ENCODE results near the gene ATG2A.

The ATG2A gene

GRCh38 chr11:64916775-64917662, at the start of gene ATG2A:
TSS of gene ATG2A (minus strand) at chr11:64917209. CDS start at chr11:64917135, 74 bp downstream.
- DNase-seq, result peak; percentile 99

- DNase-seq, result no peak
These were observed 46.1 kb upstream of the ATG2A start for GRCh38 chr11:64963072-64963631.

- DNase-seq, result no peak
These were observed 43.7 kb upstream of the ATG2A start for GRCh38 chr11:64960719-64961118.

GRCh38 chr11:64959498-64959897, 42.5 kb upstream of the ATG2A start:
- no peak for DNase-seq

GRCh38 chr11:64954201-64954600, 37.2 kb upstream of the ATG2A start:
- DNase-seq, result no peak

- DNase-seq, result no peak
These were observed 34.5 kb upstream of the ATG2A start for GRCh38 chr11:64951529-64951928.

- no peak for DNase-seq
These were observed 30.3 kb upstream of the ATG2A start for GRCh38 chr11:64947208-64947814.

GRCh38 chr11:64936539-64936938, 19.5 kb upstream of the ATG2A start:
- no peak for DNase-seq

- no peak for DNase-seq
These were observed 18.5 kb upstream of the ATG2A start, which contains the start of gene GPHA2 for GRCh38 chr11:64935359-64936081. TSS of gene GPHA2 (minus strand) at chr11:64935893. CDS start at chr11:64935460, 433 bp downstream.

GRCh38 chr11:64934682-64935358, 17.8 kb upstream of the ATG2A start:
- DNase-seq, result no peak

GRCh38 chr11:64933935-64934681, 17.1 kb upstream of the ATG2A start:
- DNase-seq, result peak; percentile 47

GRCh38 chr11:64933213-64933934, 16.4 kb upstream of the ATG2A start:
- peak; percentile 27 for DNase-seq

GRCh38 chr11:64932324-64932723, 15.3 kb upstream of the ATG2A start:
- DNase-seq, result peak; percentile 28

- DNase-seq, result peak; percentile 47
These were observed 14.3 kb upstream of the ATG2A start for GRCh38 chr11:64931290-64931689.

- peak; percentile 19 for DNase-seq
These were observed 13.3 kb upstream of the ATG2A start for GRCh38 chr11:64930340-64930739.

GRCh38 chr11:64929625-64930024, 12.6 kb upstream of the ATG2A start:
- DNase-seq, result no peak

GRCh38 chr11:64928957-64929356, 11.9 kb upstream of the ATG2A start:
- no peak for DNase-seq

GRCh38 chr11:64926689-64927088, 9.7 kb upstream of the ATG2A start:
- no peak for DNase-seq

GRCh38 chr11:64925536-64926436, 8.8 kb upstream of the ATG2A start:
- DNase-seq, result no peak

GRCh38 chr11:64924910-64925284, 7.9 kb upstream of the ATG2A start:
- DNase-seq, result no peak

All from activated effector memory CD4-positive, alpha-beta T cell treated with anti-CD3 and anti-CD28 coated beads, Interleukin-2, amount 50 U/mL, for 16 hours (primary cell).